GM19452 (cell line): ENCODE measurements around the gene PEX26.
"Not testable (repeated sequence)": the region's sequence is repeated elsewhere in the genome, so short reads cannot be mapped to it uniquely, and the experiment has no call there.

Experiments used
- ATAC-seq: cut with Tn5 transposase; IDR thresholded peaks from one replicate; pipeline ENCODE4 v1.9.1; 2021; ENCODE audit not compliant: unreplicated experiment

PEX26 gene

DNA sequence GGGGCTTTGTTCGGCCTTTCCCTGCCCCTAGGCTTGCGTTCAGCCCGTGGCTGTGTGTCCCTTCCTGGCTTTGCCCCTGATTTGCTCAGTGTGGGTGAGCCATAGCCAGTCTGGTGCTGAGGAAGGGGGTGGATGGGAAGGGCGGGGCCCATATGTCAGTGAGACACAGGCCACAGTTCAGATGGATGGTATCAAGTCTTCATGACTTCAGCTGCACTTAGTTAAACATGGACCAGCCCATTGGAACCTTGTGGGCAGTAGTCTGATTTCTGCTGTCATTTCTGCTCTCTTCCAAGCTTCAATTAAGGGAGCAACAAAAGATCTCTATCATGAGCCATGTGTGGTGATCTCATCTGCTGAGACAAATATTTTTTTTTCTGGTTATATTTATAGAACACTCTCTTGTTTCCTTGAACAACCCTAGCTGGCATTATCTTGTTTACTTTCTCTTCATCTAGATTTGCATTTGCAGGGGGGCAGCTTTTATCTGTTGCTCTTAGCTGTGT lies 21.6 kb upstream of the PEX26 start:
- ATAC-seq: no peak

DNA sequence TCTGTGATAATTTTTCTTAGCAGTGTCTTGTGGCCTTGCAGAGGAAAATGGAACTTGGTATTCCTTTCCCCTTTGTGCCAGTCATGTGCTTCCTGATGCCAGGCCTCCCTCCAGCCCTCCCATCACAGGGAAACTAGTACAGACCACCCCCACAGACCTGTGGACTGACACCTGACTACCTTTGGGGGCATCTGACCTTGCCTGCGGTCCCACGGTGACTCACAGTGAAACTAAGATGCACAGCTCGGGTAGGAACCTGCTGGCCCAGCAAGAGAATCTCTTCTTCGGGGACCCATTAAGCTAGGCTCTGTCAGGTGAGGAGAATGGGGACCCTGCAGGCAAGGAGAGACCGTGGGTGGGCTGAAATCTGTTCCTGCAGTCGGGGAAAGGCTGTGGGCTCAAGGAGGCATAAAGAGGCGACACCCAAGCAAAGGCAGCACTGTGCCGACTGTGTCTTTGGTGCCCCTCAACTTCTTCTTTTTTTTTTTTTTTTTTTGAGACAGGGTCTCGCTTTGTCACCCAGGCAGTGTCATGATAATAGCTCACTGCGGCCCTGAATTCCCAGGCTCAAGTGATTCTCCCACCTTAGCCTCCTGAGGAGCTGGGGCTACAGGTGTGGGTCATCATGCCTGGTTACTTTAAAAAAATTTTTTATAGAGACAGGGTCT lies 20.8 kb upstream of the PEX26 start:
- ATAC-seq: peak; percentile 69

DNA sequence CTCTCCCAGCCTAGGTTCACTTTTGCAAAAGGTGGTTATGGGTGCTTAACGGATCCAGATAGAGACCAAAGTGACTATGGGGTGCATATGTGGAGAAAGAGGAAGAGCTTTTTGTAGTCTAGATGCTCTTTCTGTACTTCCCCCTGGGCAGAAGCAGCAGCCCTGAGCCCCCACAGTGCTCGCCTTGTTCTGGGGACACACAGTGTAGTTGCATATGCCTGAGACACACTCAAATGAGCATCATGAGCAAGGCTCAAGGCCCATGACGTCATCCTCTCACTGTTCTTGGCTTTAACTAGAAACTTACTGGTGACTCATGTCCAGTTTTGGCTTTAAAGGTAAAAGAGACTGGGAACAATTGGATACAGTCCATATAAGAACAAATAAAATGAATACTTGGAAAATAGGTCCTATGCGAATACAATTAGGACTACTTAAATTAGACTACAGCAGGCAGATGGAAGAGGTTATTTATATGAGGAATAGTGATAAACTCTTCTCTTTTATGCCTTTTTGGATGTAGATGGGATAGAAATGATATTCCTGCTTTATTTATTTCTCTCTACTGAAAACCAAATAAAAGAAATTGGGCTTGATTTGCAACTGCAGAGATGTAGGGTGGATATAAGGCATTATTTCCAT lies 20.1 kb upstream of the PEX26 start:
- peak; percentile 48 for ATAC-seq

DNA sequence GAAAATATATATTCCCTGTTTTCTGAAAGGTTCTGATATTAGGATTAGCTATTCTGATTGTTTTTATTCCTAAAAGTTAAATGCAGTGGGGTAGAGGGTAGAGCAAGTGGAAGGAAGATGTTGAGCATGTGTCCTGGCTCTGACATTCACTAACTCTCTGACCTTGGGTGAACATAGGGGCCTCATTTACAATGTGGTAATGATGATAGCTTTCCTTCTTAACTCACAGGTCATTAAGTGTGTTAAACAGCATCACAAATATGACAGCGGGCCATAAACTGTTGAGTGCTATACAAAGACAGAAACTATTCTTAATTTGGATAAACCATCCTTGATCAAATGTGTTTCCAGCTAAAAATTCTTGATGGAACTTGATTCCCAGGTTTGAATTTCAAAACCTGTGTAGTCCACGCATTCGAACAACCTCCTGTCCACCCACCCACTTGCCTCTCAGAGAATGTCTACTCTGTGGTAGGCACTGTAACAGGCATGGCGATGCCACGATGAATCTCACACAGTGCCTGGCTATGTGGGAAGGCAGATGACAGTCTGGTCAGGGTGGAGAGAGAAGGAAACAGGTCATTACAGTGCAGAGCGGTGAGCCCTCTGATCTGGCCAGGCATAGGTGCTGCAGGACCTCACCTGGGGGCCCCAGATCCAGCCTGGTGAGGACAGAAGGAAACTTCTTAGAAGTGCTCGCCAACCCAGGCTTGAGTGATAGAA lies 19.3 kb upstream of the PEX26 start:
- ATAC-seq: no peak

DNA sequence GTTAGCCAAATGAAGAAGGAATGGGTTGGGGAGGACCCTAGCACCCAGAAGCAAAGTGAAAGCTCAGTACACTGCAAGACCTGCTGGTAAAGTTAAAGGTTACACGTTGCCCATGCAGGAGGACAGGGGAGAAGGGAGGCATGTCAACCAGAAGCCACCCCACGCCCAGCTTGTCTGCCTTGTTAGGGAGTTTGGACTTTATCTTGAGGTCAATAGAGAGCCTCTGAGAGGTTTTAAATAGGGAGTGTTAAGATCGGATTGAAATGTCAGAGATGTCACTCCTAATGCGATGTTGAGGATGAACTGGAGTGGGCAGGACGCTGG lies 18.7 kb upstream of the PEX26 start:
- ATAC-seq: no peak

DNA sequence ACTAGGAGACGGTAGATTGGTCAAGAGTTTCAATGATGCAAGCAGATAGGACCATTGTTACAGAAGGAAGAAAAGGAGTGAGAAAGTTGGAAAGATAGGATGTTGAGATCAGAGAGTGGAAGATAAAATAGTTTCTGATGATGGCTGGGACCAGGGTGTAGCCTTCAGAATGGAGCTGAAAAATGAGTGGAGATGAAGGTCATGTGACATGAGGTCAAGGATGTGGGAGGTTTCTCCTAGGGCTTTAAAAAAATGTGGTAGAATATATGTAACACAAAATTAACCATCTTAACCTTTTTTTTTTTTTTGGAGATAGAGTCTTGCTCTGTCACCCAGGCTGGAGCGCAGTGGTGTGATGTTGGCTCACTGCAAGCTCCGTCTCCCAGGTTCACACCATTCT lies 18.3 kb upstream of the PEX26 start:
- ATAC-seq: no peak

DNA sequence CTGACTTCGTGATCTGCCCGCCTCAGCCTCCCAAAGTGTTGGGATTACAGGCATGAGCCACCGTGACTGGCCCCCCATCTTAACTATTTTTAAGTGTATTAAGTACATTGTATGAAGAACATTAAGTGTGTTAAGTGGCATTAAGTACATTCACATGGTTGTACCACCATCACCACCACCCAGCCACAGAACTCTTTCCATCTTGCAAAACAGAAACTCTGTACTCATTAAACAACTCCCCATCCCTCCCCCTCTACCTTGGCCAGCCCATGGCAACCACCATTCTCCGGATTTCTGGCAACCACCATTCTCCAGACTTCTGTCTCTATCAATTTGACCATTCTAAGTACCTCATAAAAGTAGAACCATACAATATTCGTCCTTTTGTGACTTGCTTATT lies 17.8 kb upstream of the PEX26 start:
- ATAC-seq: no peak

DNA sequence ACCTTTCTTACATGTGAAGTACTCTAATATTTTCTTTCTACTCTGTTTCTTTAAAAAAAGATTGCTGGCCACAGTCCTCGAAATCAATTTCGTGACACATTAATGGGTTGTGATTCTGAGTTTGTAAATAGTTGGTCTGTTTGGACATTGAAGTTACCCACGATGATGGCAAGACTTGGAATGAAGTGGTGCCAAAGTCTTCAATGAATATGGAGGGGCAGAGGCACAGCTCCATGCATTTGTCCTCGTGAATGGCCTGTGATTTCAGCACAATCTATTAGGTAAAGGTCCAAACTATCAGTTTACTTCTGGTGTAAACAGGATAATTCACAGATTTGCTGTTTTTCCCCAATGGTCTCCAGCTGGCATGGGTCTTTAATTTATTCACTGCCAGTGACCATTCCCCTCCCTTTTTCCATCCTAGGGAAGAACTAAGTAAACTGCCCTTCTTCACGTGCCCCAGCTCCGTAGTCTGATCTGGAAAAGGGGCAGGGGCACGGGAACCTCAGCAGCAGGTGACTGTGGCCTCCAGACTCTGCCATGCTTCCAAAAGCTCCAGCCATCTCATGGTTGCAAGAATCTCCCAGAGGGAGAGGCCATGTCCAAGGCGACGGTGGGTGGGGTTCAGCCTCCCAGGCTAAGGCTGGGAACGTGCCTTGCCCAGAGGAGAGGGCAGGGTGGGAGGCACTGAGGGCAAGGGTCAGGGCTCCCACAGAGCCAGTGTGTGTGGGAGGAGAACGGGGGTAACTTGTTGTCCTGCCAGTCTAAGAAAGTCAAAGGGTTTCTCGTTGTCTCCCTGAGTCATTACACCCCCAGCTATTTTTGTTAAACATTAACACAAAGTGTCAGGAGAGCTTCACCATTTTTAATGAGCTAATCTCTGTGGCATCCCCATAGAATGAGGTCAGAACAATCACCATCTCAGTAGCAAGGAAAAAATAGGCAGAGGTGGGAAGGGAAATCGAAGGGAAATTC lies 16.9 kb upstream of the PEX26 start:
- no peak for ATAC-seq

DNA sequence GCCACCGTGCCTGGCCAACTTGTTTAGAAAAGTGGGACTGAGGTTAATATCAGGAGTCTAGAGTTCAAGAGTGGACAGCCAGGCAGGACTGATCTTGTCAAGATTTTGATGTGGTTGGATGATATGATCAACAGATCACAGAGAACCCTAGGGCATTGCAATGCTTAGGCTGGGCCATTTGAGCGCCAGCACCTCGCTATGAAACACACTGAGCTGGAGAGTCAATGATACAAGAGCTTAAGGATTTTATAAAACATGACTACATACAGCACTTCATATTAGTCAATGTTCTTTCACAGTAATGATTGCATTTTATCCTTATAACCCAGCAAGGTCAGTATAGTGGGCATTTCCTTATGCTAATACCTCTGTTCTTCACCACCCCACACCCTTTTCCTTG lies 15.4 kb upstream of the PEX26 start:
- ATAC-seq: no peak

DNA sequence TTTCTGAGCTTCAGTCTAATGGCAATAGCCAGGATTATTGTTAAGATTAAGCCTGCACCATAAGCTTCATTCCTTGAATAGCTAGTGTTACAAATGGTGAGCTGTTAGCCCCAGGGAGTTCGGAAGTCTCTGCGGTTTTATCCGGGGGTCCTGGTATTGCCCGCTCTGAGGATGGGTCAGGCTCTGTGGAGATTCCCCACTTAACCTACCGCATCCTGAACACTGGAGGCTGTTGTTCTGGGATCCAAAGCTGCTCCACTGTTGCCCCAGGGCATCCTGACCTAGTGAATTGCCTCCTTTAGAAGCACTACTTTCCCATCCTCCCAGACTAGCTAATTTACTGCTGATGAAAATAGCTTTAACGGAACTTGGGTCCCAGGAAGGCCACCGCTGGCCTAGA lies 14.5 kb upstream of the PEX26 start:
- no peak for ATAC-seq

DNA sequence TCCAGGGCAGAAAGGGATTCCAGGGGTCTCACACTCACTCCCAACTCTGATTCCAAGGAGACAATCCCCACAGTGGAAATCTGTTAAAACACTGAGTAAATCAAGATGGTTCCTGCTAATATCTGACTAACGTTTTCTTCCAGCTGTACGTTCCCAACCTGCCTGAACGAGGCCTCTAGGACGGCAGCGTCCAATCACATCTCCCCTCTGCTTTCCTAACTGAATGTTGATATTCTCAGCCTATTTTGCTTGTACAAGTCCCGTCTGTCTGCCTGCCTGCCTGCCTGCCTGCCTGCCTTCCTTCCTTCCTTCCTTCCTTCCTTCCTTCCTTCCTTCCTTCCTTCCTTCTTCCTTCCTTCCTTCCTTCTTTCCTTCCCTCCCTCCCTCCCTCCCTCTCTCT lies 14.1 kb upstream of the PEX26 start:
- not testable (repeated sequence) for ATAC-seq

DNA sequence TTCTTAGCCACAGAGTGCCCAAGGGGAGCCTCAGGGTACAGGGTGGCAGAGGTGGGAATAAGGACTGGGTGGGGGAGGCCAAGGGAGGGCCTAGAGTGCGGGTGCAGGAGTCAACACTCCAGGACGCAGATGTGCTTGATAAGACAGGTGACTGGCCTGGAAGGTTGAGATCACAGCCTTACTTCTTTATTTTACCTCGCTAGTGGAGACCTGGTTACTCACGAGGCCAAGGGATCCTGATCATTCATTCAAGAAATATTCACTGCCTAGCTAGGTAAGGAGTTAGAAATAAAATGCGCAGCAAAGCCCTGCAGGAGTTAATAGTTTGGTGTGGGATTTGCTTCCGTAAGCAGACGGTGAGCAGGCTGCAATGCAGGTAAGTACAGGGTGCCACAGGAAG lies 13.2 kb upstream of the PEX26 start:
- no peak for ATAC-seq

DNA sequence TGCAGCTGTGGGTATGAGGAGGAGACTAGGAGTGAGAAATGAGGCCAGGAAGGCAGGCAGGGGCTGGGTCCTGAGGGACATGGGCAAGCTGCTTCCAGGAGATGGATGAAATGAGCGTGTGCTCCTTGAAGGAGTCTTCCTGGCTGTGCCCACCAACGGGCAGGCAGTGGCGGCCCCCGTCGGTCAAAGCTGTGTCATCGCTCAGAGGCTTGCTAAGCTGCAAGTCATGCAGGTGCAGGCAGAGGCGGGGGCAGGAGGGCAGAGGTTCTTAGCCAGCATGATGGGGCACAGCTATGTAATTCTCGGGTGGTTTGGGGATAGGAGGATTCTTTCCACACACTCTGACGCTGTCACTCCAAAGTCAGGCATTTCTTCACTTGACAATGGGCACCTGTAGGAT lies 12.5 kb upstream of the PEX26 start:
- ATAC-seq: no peak

DNA sequence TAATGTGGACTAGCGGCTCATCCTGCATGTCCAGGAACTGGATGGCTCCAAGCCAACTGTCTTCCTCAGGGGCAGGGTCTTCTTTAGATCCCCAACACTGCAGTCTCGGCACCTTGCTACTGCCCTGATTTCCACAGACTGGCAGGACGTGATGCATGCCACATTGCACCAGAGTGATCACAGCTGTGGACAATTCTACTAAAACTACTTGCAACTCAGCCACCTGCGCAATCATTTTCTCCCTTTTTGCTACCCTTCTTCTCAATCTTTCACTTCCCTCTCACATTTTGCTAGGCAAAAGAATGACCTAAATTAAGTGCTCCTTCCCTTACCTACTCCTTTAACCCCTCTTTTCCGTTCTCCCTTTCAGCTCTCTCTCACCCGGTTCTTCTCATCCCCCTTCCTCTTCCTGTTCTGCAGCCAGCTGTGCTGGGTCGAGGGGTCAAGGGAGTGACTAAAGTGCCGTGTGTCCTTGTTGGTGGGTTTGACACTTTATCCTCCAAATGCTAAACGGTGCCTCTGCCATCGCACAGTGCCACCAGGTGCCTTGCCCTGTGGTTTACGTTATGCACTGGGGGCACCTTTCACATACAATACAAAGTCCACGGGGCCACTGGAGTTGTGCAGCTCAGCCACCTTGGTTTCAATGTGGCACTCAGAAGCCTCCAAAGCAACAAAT lies 11.5 kb upstream of the PEX26 start:
- ATAC-seq: no peak

DNA sequence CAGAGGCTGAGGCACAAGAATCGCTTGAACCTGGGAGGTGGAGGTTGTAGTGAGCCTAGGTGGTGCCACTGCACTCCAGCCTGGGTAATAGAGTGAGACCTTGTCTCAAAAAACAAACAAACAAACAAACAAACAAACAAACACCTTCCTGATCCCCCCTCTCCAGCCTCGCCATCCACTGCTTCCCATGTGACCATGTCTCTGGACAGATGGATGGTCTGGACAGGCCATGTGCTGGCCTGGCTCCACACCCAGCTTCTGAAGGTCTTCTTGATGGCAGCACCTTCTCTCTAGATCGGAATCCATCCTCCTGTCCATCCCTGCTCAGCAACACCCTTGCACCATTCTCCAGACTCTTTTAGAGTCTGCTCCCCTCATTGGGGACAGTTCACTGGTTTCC lies 10.7 kb upstream of the PEX26 start:
- no peak for ATAC-seq

DNA sequence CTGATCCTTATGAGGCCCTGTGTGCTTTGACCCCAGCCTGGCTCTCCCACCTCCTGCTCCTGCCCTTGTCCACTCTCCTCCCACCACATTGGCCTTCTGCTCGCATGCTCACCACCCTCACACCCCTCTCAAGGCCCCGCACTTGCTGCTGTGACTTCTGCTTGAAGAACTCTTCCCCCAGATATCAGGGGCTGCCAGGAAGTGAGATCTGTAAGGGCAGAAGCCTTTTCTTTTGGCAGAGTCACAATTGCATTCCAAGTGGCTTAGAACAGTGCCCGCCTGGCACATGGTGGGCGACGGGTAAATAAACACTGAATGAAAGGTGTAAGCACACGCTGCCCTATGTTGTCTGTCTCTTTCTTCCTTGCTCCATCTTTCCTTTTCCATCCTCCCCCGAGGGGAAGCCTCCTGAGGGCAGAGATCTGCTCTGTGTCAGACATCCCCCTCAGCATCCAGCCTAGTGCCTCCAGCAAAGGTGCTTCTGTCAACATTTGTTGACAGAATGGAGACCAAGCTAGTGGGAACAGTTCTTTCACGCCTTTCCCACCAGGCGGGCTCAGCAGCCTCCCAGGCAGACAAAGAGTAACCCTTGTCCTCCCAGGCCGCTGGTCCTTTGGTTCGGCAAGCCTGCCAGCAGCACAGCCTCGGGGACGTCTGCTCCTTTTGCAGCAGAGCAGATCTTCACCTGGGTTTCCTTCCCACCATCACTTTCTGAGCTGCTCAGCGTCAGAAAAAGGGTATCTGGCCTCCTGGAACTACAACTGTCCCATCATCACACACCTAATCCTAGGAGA lies 10.0 kb upstream of the PEX26 start:
- no peak for ATAC-seq

DNA sequence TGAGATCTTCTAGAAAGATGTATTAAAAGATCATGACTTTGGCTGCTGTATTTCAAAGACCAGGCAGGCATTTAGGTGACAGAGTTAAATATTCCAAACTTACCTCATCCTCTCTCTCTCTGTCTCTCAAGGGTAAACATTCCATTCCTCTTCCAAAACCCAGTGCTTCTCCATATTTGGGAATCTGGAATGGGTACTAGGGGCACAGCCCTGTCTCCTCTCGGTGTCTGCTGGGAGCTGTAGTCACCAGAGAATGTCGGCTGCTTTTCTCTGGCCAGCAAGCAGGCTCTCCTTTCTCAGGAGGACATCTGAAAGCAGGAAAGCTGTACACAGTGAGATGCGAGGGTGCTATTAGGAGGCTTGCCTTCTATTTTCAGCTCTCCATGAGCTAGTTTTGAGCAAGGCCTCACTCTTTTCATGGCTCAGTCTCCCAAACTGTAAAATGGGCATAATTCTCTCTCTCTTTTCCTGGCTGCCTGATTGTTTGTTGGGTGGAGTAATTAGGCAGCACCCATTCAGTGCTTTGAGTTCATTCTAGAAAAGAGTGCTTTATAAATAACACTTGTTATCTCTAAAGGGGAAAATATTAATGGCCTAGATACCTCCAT lies 9.3 kb upstream of the PEX26 start:
- no peak for ATAC-seq

DNA sequence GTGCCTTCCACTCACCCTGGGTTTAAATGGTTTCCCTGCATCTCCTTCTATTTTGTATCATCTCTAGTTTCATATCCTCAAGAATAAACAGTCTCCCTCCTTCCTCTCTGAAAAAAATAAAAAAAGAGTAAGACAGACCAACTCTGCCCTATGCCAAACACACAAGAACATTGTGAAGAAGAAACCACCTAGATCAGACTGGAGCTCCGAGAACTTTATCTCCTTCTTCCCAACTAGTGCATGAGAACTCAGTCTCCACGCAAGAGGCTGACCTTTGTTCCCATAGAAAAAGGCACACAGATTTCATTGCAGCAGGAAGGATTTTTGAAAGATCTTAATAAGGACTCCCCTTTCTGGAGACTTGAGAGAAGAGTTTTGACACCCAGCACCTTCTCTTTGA lies 8.7 kb upstream of the PEX26 start:
- ATAC-seq: no peak

DNA sequence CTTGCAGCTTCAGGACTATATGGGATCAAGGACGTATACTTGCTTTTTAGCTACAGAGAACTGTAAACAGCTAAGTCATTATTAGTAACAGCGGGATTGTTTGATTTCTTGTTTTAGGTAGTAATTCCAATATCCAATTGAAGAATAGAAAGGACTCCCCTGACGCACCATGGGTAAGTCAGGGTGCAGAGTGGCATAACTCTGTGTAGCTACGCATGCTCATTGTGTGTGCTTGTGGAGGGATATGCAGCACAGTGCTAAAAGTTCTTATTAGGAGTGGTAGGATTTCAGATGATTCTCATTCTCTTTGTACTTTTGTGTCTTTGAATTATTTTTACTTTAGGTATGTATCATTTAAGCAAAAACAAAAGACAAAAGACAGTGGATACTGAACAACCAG lies 7.7 kb upstream of the PEX26 start:
- no peak for ATAC-seq
